ENCODE results near the gene PDE7B.

DNA sequence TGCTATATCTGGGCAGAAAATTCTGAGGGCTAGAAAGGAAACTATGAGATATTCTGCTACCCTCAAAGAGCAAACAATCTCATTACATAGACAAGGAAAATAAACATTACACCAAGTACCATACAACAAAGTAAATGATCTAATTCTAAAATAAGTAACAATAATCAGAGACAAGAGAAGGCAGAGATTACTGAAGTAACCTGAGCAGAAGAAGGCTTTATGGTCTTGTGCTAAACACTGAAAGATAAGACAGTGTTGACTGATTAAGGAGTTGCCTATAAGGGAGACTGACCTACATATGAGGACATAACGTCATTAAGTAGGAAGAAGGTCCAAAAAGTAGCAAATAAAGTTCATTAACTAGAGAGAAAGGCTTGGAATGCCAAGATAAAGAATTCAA, 264.4 kb downstream of the PDE7B start:
- TF ChIP-seq CTCF (conservative IDR thresholded peaks at IDR 0.05; ENCODE audit: low read length) = no peak
- no peak for TF ChIP-seq EZH2phosphoT487 (IDR thresholded peaks at IDR 0.05; ENCODE audit: borderline replicate concordance)
